Astrocyte (in vitro differentiated cells and primary cell): ENCODE measurements around the gene LOC101059915.

ENCODE experiments used
- DNase-seq: peaks from one replicate; pipeline ENCODE4 v3.0.0-alpha.2; 2010; ENCODE audit warnings: low read depth
- FAIRE-seq: peaks from 2 replicates; lab custom pipeline; 2011; peaks lifted over from hg19 to GRCh38; lab: Jason Lieb, UNC
- H2AFZ ChIP-seq: 2 replicates; pipeline ENCODE4 v1.6.0; 2012; ENCODE audit warnings: low read depth, low read length, inconsistent platforms
- H3K27ac ChIP-seq: 2 replicates; pipeline ENCODE4 v1.5.1; 2011; ENCODE audit warnings: low read depth, low read length, inconsistent platforms
- H3K27me3 ChIP-seq: 2 replicates; pipeline ENCODE4 v1.6.0; 2011; ENCODE audit warnings: low read length, inconsistent platforms; ENCODE audit not compliant: insufficient read depth
- H3K36me3 ChIP-seq: 2 replicates; pipeline ENCODE4 v1.5.1; 2011; ENCODE audit warnings: low read length, inconsistent platforms; ENCODE audit not compliant: insufficient read depth
- H3K4me1 ChIP-seq: 2 replicates; pipeline ENCODE4 v1.5.1; 2011; ENCODE audit warnings: low read length, inconsistent platforms; ENCODE audit not compliant: insufficient read depth
- H3K4me2 ChIP-seq: 2 replicates; pipeline ENCODE4 v1.6.0; 2012; ENCODE audit warnings: low read length, inconsistent platforms
- H3K4me3 ChIP-seq: 2 replicates; pipeline ENCODE4 v1.5.1; 2011; ENCODE audit warnings: low read depth, mild to moderate bottlenecking, low read length, inconsistent platforms; ENCODE audit not compliant: insufficient read depth
- H3K79me2 ChIP-seq: 2 replicates; pipeline ENCODE4 v1.6.0; 2012; ENCODE audit warnings: mild to moderate bottlenecking, low read length, inconsistent platforms; ENCODE audit not compliant: insufficient read depth
- H3K9ac ChIP-seq: 2 replicates; pipeline ENCODE4 v1.6.0; 2012; ENCODE audit warnings: mild to moderate bottlenecking, low read length, inconsistent platforms
- H3K9me3 ChIP-seq: 2 replicates; pipeline ENCODE4 v1.5.1; 2012; ENCODE audit warnings: low read depth, mild to moderate bottlenecking, low read length, inconsistent platforms; ENCODE audit not compliant: insufficient read depth
- H4K20me1 ChIP-seq: 2 replicates; pipeline ENCODE4 v1.6.0; 2012; ENCODE audit warnings: low read length, inconsistent platforms; ENCODE audit not compliant: insufficient read depth
- H3K27ac Mint-ChIP-seq: one replicate; pipeline ENCODE4 v1.8.0; 2021; ENCODE audit warnings: mild to moderate bottlenecking, mixed read lengths; ENCODE audit not compliant: unreplicated experiment
- H3K27me3 Mint-ChIP-seq: one replicate; pipeline ENCODE4 v1.8.0; 2021; ENCODE audit warnings: low read depth, mixed read lengths; ENCODE audit not compliant: unreplicated experiment
- H3K36me3 Mint-ChIP-seq: one replicate; pipeline ENCODE4 v1.8.0; 2021; ENCODE audit warnings: low read depth, mixed read lengths; ENCODE audit not compliant: unreplicated experiment
- H3K4me1 Mint-ChIP-seq: one replicate; pipeline ENCODE4 v1.8.0; 2021; ENCODE audit warnings: low read depth, mixed read lengths; ENCODE audit not compliant: unreplicated experiment
- H3K4me3 Mint-ChIP-seq: one replicate; pipeline ENCODE4 v1.8.0; 2021; ENCODE audit warnings: mild to moderate bottlenecking, moderate library complexity, mixed read lengths; ENCODE audit not compliant: unreplicated experiment
- H3K9me3 Mint-ChIP-seq: one replicate; pipeline ENCODE4 v1.8.0; 2021; ENCODE audit warnings: mild to moderate bottlenecking, mixed read lengths; ENCODE audit not compliant: unreplicated experiment
- CTCF ChIP-seq: IDR thresholded peaks from 2 replicates; pipeline ENCODE4 v1.5.1; 2011; ENCODE audit warnings: low read depth, mild to moderate bottlenecking, inconsistent platforms, low read length, moderate library complexity; ENCODE audit not compliant: insufficient read depth
- EZH2 ChIP-seq: IDR thresholded peaks from 2 replicates; pipeline ENCODE4 v1.6.1; 2012; ENCODE audit warnings: mild to moderate bottlenecking, low read length, inconsistent platforms; ENCODE audit not compliant: insufficient read depth

The LOC101059915 gene

GRCh38 chrX:71632923-71633657 is 34.3 kb upstream of the LOC101059915 start:
- no peak overlapping the region for H2AFZ ChIP-seq
- Mint-ChIP-seq H3K27me3 (no peaks in the 10 kb centered on the region), H3K4me1 (peaks cover 2% of the 10 kb centered on the region), H3K4me3 (no peak overlapping the region), H3K27ac (no peak overlapping the region), H3K9me3 (no peaks in the 10 kb centered on the region), H3K36me3 (peaks cover 4% of the 10 kb centered on the region)
- no peak overlapping the region for H3K27ac ChIP-seq
- no peaks in the 10 kb centered on the region for H3K79me2 ChIP-seq
- H4K20me1 ChIP-seq: no peaks in the 10 kb centered on the region
- TF ChIP-seq CTCF (no peak), EZH2 (no peak)
- no peak overlapping the region for H3K4me2 ChIP-seq
- peaks cover 10% of the 10 kb centered on the region for H3K4me1 ChIP-seq
- H3K27me3 ChIP-seq: no peaks in the 10 kb centered on the region
- FAIRE-seq: no peak
- no peak for DNase-seq
- no peaks in the 10 kb centered on the region for H3K36me3 ChIP-seq
- no peaks in the 10 kb centered on the region for H3K9me3 ChIP-seq
- H3K9ac ChIP-seq: no peak overlapping the region
- no peak overlapping the region for H3K4me3 ChIP-seq

GRCh38 chrX:71634366-71634765 is 33.0 kb upstream of the LOC101059915 start:
- no peaks in the 10 kb centered on the region for H3K27me3 ChIP-seq
- no peak overlapping the region for H3K4me3 Mint-ChIP-seq
- H3K4me3 ChIP-seq: no peak overlapping the region
- no peak for DNase-seq
- no peak overlapping the region for H3K27ac ChIP-seq
- no peaks in the 10 kb centered on the region for H3K79me2 ChIP-seq
- H3K9ac ChIP-seq: no peak overlapping the region
- peaks cover 10% of the 10 kb centered on the region for H3K4me1 ChIP-seq
- H3K36me3 ChIP-seq: no peaks in the 10 kb centered on the region
- H4K20me1 ChIP-seq: no peaks in the 10 kb centered on the region
- FAIRE-seq: no peak
- H3K4me1 Mint-ChIP-seq: peaks cover 2% of the 10 kb centered on the region
- peaks cover 4% of the 10 kb centered on the region for H3K36me3 Mint-ChIP-seq
- H3K9me3 Mint-ChIP-seq: no peaks in the 10 kb centered on the region
- H2AFZ ChIP-seq: no peak overlapping the region
- no peaks in the 10 kb centered on the region for H3K27me3 Mint-ChIP-seq
- TF ChIP-seq CTCF (no peak), EZH2 (no peak)
- H3K27ac Mint-ChIP-seq: no peak overlapping the region
- H3K4me2 ChIP-seq: no peak overlapping the region
- no peaks in the 10 kb centered on the region for H3K9me3 ChIP-seq
